ENCODE results near the gene GLRA1.

The GLRA1 gene

GRCh38 chr5:151892393-151892792, 32.3 kb downstream of the GLRA1 start:
- no peak overlapping the region for H3K4me3 ChIP-seq (ENCODE audit: low read depth, low read length)
- no peak for DNase-seq (ENCODE audit: low read depth)
- no peak for TF ChIP-seq CTCF (IDR thresholded peaks at IDR 0.05; ENCODE audit: control insufficient read depth, extremely low read depth, insufficient read depth)

- H3K4me3 ChIP-seq (ENCODE audit: low read depth, low read length) = no peak overlapping the region
- TF ChIP-seq CTCF (IDR thresholded peaks at IDR 0.05; ENCODE audit: control insufficient read depth, extremely low read depth, insufficient read depth) = no peak
- no peak for DNase-seq (ENCODE audit: low read depth)
Observed at GRCh38 chr5:151890299-151890698, 34.4 kb downstream of the GLRA1 start.

- no peak for TF ChIP-seq CTCF (IDR thresholded peaks at IDR 0.05; ENCODE audit: control insufficient read depth, extremely low read depth, insufficient read depth)
- DNase-seq (ENCODE audit: low read depth) = no peak
Observed at GRCh38 chr5:151889614-151890013, 35.0 kb downstream of the GLRA1 start.

GRCh38 chr5:151886546-151887275, 37.9 kb downstream of the GLRA1 start:
- TF ChIP-seq CTCF (IDR thresholded peaks at IDR 0.05; ENCODE audit: control insufficient read depth, extremely low read depth, insufficient read depth) = no peak
- no peak overlapping the region for H3K4me3 ChIP-seq (ENCODE audit: low read depth, low read length)
- DNase-seq (ENCODE audit: low read depth) = no peak

More at GRCh38 chr5:151889614-151890013, 35.0 kb downstream of the GLRA1 start:
- no peak overlapping the region for H3K4me3 ChIP-seq (ENCODE audit: low read depth, low read length)

GRCh38 chr5:151885138-151885908, 39.3 kb downstream of the GLRA1 start:
- H3K4me3 ChIP-seq (ENCODE audit: low read depth, low read length) = no peak overlapping the region
- TF ChIP-seq CTCF (IDR thresholded peaks at IDR 0.05; ENCODE audit: control insufficient read depth, extremely low read depth, insufficient read depth) = no peak
- DNase-seq (ENCODE audit: low read depth) = no peak

DNA sequence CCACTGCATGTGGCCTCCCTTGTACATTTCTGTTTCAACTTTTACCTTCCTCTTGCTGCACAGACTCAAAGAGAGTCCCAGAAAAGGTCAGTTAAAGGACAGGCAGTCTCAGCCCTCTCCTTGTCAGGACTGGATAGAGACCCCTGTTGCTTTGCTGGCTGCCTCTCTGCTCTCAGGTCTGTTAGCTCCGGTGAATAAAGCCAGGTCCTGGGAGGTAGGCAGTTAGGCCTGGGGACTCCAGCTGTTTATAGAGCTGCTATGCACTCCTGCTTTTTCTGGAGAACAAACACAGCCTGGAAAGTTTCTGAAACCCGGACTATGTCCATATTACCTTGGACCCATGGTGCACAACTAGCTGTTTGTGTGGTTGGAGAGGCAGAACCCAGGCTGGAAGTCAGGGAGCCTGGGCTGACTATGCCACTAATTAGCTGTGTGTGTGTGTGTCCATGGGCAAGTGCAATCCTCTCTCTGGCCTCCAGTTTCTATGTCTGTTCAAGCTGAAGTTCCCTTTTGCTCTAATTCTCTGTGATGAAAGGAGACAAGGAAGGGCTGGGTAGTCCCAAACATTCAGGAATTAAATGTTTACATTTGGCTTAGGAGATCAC, 42.9 kb downstream of the GLRA1 start:
- DNase-seq (ENCODE audit: low read depth) = no peak
- no peak overlapping the region for H3K4me3 ChIP-seq (ENCODE audit: low read depth, low read length)
- no peak for TF ChIP-seq CTCF (IDR thresholded peaks at IDR 0.05; ENCODE audit: control insufficient read depth, extremely low read depth, insufficient read depth)

All from LNCaP clone FGC (cell line).